Lower leg skin (tissue), 3 donors: Measurements from ENCODE around the gene NUP62.

Source experiments
- CTCF ChIP-seq, 3 donors: fragments of 450-650 bp; IDR thresholded peaks; one replicate each; pipeline ENCODE4 v1.5.1; 2016; ENCODE audit warnings: antibody characterized with exemption in 3 of 3, mild to moderate bottlenecking in 3 of 3, moderate library complexity in 2 of 3
- POLR2A ChIP-seq, 2 donors: fragments of 450-650 bp; IDR thresholded peaks; one replicate each; pipeline ENCODE4 v1.6.1; 2016 to 2017; ENCODE audit warnings: antibody characterized with exemption in 2 of 2, mild to moderate bottlenecking in 1 of 2, moderate library complexity in 1 of 2

DNA sequence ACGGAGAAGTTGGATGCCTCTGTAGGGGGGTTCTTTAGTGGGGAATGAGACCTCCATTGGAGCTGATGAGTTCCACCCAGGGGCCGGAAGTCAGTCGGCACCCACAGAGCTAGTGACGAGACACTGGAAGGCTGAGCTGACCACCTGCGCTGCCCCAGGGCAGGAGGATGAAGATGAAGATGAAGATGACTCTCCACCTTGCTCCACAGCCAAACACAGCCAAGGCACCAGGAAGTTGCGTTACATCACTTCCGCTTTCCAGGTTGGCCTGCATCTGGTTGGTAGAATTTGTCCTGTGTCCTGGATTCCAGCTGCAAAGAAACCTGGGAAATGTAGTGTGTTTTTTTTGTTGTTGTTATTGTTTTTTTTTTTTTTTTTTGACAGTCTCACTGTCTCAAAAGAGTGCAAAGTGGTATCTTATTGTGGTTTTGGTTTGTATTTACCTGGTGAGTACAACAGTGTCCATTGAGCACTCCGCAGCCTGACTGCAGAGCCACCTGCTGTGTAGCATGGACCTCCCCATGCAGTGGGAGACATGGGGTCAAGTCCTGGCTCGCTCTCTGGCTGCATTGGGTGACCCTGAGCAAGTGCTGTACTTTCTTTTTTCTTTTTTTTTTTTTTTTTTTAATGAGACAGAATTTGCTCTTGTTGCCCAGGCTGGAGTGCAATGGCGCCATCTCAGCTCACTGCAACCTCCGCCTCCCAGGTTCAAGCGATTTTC is 49.9 kb downstream of the NUP62 start:
- TF ChIP-seq CTCF (IDR thresholded peaks at IDR 0.05) (no peak), POLR2A (IDR thresholded peaks at IDR 0.05) (no peak)
